Ureter (tissue), 1 donor: Measurements from ENCODE around the gene ZNF791. TPM values are rescaled to one million over a fixed set of nuclear protein-coding genes. Genes with fewer than 3 reads are reported as not detected.
"Not testable (repeated sequence)": the region's sequence is repeated elsewhere in the genome, so short reads cannot be mapped to it uniquely, and the experiment has no call there.

Experiments used
- DNase-seq: peaks from one replicate; pipeline ENCODE4 v3.0.0-alpha.2; 2020; ENCODE audit warnings: low spot score
- total RNA-seq: library from RNA; stranded (reverse); gene quantifications from one replicate; pipeline ENCODE4 v1.2.4, GENCODE V29; 2023
- donor health status: DM: yes; HTN: yes; CAD: no.

ZNF791 gene
- total RNA-seq, 1 donor from 2014 or later = 40.9 TPM

GRCh38 chr19:12667731-12668302, 57.1 kb downstream of the ZNF791 start:
- no peak for DNase-seq

- no peak for DNase-seq
These were observed 57.6 kb downstream of the ZNF791 start for GRCh38 chr19:12668346-12668745.

- DNase-seq = no peak
These were observed 58.2 kb downstream of the ZNF791 start for GRCh38 chr19:12668932-12669269.

- peak; percentile 82 for DNase-seq
These were observed 58.8 kb downstream of the ZNF791 start for GRCh38 chr19:12669270-12670158.

GRCh38 chr19:12670159-12670928, 59.6 kb downstream of the ZNF791 start:
- no peak for DNase-seq

GRCh38 chr19:12672744-12673143, 62.0 kb downstream of the ZNF791 start:
- DNase-seq = no peak

GRCh38 chr19:12675399-12675798, 64.7 kb downstream of the ZNF791 start:
- DNase-seq = no peak

GRCh38 chr19:12675940-12676339, 65.2 kb downstream of the ZNF791 start:
- DNase-seq = no peak

GRCh38 chr19:12676384-12676792, 65.7 kb downstream of the ZNF791 start:
- peak; percentile 85 for DNase-seq

- DNase-seq = no peak
These were observed 66.2 kb downstream of the ZNF791 start for GRCh38 chr19:12676928-12677327.

- DNase-seq = not testable (repeated sequence)
These were observed 67.3 kb downstream of the ZNF791 start for GRCh38 chr19:12678039-12678438.

- DNase-seq = no peak
These were observed 69.3 kb downstream of the ZNF791 start for GRCh38 chr19:12680034-12680433.

- DNase-seq = peak; percentile 96
These were observed 70.6 kb downstream of the ZNF791 start, which contains the start of gene DHPS for GRCh38 chr19:12681074-12681987. Gene DHPS, minus strand, starts transcription at chr19:12681880. Its CDS starts 114 bp downstream, at chr19:12681766.

Other genes with a start within 250 kb of the ZNF791 start
- 8.0 TPM for gene ZNF442, start 245.2 kb upstream of the ZNF791 start, total RNA-seq
- 10.3 TPM for gene ZNF799, start 209.6 kb upstream of the ZNF791 start, total RNA-seq
- 10.9 TPM for gene ZNF443, start 169.9 kb upstream of the ZNF791 start, total RNA-seq
- gene ZNF709, start 126.1 kb upstream of the ZNF791 start, total RNA-seq = 3.9 TPM
- 31.1 TPM for gene ZNF564, start 59.4 kb upstream of the ZNF791 start, total RNA-seq
- gene ZNF490, start 107 bp upstream of the ZNF791 start, total RNA-seq = 12.1 TPM
- gene MAN2B1, start 55.8 kb downstream of the ZNF791 start, total RNA-seq = 85.1 TPM
- gene WDR83, start 55.9 kb downstream of the ZNF791 start, total RNA-seq = 11.0 TPM
- gene DHPS, start 71.0 kb downstream of the ZNF791 start, total RNA-seq = 79.7 TPM
- not detected for gene GNG14, start 77.1 kb downstream of the ZNF791 start, total RNA-seq
- gene FBXW9, start 85.7 kb downstream of the ZNF791 start, total RNA-seq = 8.7 TPM
- 111 TPM for gene TNPO2, start 113.0 kb downstream of the ZNF791 start, total RNA-seq
- gene TRIR, start 123.8 kb downstream of the ZNF791 start, total RNA-seq = 132 TPM
- 55.6 TPM for gene GET3, start 126.6 kb downstream of the ZNF791 start, total RNA-seq
- not detected for gene BEST2, start 140.9 kb downstream of the ZNF791 start, total RNA-seq
- gene HOOK2, start 164.6 kb downstream of the ZNF791 start, total RNA-seq = 79.0 TPM
- 191 TPM for gene JUNB, start 180.6 kb downstream of the ZNF791 start, total RNA-seq
- 196 TPM for gene PRDX2, start 190.9 kb downstream of the ZNF791 start, total RNA-seq
- 4.4 TPM for gene THSD8, start 191.1 kb downstream of the ZNF791 start, total RNA-seq
- gene RNASEH2A, start 195.7 kb downstream of the ZNF791 start, total RNA-seq = 8.8 TPM
- gene RTBDN, start 223.7 kb downstream of the ZNF791 start, total RNA-seq = not detected
- gene MAST1, start 227.6 kb downstream of the ZNF791 start, total RNA-seq = 0.36 TPM